NCI-H524 treated with DMSO at 0.1 percent for 48 hours (cell line): ENCODE data around the gene LRRC73.
"Not testable (repeated sequence)": the region's sequence is repeated elsewhere in the genome, so short reads cannot be mapped to it uniquely, and the experiment has no call there.

Experiments
- DNase-seq: peaks from one replicate; lab custom pipeline; 2025; lab: John Stamatoyannopoulos, UW

LRRC73 gene

DNA sequence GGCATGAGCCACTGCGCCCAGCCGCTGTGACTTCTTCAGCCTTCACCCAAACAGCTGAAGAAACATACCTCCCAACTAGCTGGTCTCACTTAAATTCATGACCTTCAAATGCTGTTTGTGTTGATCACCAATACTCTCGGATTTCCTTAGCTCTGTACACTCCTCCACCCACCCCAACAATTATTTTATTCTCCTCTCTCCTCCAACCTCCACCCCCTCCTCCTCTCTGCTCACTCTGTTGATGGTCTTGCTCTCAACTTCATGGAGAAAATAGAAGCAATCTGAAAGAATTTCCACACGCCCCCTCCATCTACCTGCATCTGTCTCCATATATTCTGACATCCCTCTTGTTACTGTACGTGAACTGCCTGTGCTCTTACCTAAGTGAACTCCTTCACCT is 48.2 kb downstream of the LRRC73 start:
- no peak for DNase-seq

DNA sequence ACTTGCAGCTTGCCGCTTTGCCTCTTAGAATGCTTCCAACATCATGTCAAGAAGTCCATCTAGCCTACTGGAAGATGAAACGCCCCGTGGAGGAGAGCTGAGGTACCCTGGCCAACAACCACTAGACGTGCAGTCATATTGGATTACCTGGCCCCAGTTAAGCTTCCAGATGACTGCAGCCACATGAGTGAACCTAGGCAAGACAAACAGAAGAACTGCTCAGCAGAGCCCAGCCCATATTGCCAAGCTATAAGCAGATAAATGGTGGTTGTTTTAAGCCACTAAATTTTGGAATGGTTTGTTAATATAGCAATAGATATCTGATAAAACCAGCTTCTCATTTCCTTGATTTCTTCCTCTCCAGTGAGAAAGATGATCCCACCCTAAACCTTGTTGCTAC is 50.1 kb downstream of the LRRC73 start:
- DNase-seq = no peak

DNA sequence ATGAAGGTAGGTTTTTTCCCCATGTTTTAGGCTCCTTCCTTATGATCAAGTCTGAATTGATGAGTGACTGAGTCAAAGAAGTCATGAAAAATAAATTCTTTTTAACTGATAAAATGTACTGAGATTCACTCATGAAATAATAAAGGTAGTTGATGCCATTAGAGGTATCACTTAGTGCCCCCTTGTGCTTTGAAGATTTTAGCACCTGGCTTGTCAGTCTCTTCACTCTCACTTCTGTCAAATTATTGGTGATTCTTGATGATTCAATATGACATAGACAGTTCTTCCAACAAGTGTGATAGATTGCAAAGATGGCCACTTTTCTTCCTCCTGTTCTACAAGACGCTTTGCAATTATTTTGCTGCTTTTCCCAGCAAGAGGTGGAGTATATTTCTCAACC is 50.6 kb downstream of the LRRC73 start:
- no peak for DNase-seq

DNA sequence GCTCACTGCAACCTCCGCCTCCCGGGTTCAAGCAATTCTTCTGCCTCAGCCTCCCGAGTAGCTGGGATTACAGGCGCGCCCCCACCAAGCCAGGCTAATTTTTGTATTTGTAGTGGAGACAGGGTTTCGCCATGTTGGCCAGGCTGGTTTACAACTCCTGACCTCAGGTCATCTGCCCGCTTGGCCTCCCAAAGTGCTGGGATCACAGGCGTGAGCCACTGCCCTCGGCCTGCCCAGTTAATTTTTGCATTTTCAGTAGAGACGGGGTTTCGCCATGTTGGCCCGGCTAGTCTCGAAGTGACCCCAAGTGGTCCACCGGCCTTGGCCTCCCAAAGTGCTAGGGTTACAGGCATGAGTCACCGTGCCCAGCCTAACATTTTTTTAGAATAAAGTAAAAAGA is 52.0 kb downstream of the LRRC73 start:
- not testable (repeated sequence) for DNase-seq

DNA sequence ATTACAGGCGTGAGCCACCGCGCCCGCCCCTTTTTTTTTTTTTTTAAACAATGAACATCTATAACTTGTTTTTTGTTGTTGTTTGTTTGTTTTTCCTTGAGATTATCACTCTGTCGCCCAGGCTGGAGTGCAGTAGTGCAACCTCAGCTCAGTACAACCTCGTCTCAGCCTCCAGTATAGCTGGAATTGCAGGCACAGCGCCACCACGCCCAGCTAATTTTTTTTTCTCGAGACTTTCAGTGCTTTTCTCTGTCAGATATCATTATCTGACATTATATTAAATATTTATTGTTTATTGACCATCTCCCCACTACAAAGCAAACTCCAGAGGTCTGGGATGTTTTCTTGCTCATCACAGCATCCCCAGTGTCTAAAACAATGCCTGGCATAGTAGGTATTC is 52.5 kb downstream of the LRRC73 start:
- no peak for DNase-seq
